HG02981 (cell line): ENCODE data around the gene SOWAHA.
"Not testable (repeated sequence)": the region's sequence is repeated elsewhere in the genome, so short reads cannot be mapped to it uniquely, and the experiment has no call there.

Experiments
- ATAC-seq: cut with Tn5 transposase; IDR thresholded peaks from one replicate; pipeline ENCODE4 v1.9.1; 2021; ENCODE audit warnings: mild to moderate bottlenecking, moderate library complexity; ENCODE audit not compliant: unreplicated experiment

SOWAHA gene

GRCh38 chr5:132777209-132778069 is 35.7 kb upstream of the SOWAHA start, which contains the start of gene SEPTIN8:
Gene SEPTIN8, minus strand, starts transcription at chr5:132777239. Its CDS starts 102 bp downstream, at chr5:132777137.
- peak; percentile 52 for ATAC-seq

DNA sequence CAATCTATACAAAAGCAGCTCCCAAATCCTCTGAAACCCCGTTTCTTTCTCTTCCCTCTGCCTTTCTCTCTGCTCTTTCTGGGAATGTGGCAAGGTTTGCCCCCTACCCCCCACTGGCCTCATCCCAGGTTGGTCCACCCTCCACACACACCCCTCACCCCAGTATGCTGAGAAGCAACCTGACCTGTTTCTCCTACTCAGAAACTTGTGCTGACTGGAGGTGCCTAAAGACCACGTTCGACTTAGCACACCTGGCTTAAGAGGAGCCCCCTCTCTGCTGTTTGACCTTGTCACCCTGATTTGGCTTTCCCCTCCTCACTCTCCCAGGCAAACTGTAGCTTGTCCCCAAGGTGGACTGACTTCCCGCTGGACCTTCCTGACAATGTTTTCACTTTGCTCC is 35.0 kb upstream of the SOWAHA start:
- no peak for ATAC-seq

DNA sequence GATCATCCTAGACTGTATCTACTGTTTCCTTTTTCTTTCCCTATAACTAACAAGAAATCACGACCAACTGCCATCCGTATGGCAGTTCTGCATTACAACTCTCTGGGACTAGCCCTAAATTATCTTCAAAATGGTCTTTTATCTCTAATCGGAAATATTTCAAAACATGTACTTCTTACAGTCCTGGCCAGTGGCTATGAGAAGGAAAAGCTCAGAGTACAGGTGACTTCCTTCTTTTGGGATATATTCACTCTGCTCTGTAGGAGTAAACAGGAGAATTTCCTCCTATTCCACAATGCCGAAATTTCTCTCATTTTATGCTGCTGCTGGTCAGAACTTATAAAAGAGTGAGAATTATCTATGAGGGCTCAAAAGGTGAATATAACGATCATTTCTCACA is 34.2 kb upstream of the SOWAHA start:
- ATAC-seq: no peak

DNA sequence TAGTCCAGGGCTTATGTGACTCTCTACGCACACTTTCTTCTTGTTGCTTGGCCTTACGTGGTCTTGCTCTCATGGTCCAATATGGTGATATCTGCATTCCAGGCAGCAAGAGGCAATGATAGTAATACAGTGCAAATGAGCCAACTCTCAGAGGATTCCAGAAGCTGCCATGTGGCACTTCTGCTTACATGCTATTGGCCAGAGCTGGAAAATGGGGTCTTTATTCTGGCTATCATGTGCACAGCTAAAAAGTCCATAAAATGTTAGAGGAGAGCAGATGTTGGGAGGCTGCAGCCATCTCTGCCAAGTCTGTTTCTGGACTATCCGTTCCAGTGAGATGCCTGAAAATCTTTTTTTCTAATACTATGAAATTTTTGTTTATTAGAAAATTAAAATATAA is 33.1 kb upstream of the SOWAHA start:
- ATAC-seq: no peak

GRCh38 chr5:132780577-132780976 is 32.5 kb upstream of the SOWAHA start:
- no peak for ATAC-seq

- ATAC-seq: no peak
These were observed 32.1 kb upstream of the SOWAHA start for GRCh38 chr5:132781029-132781428.

- ATAC-seq: no peak
These were observed 31.0 kb upstream of the SOWAHA start for GRCh38 chr5:132782101-132782500.

GRCh38 chr5:132785365-132785764 is 27.7 kb upstream of the SOWAHA start:
- ATAC-seq: no peak

- no peak for ATAC-seq
These were observed 27.2 kb upstream of the SOWAHA start for GRCh38 chr5:132785864-132786263.

DNA sequence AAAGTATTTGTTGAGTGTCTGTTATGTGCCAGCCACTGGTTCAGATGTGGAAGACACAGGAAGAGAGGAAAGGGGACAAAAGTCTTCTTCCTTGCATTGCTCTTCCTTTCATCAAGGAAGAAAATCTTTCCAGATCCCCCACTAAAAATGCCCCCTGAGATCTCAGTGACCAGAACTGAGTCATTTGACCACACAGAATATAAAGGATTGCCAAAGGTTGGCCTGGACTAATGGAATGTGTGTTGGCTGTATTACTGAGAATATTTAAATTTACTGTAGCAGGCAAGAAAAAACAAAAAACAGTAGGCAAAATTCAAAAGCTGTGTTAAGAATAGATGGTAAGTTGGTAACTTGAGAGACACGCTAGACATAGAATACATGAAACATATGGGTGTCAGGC is 26.0 kb upstream of the SOWAHA start:
- no peak for ATAC-seq

- no peak for ATAC-seq
These were observed 24.6 kb upstream of the SOWAHA start for GRCh38 chr5:132788508-132788907.

DNA sequence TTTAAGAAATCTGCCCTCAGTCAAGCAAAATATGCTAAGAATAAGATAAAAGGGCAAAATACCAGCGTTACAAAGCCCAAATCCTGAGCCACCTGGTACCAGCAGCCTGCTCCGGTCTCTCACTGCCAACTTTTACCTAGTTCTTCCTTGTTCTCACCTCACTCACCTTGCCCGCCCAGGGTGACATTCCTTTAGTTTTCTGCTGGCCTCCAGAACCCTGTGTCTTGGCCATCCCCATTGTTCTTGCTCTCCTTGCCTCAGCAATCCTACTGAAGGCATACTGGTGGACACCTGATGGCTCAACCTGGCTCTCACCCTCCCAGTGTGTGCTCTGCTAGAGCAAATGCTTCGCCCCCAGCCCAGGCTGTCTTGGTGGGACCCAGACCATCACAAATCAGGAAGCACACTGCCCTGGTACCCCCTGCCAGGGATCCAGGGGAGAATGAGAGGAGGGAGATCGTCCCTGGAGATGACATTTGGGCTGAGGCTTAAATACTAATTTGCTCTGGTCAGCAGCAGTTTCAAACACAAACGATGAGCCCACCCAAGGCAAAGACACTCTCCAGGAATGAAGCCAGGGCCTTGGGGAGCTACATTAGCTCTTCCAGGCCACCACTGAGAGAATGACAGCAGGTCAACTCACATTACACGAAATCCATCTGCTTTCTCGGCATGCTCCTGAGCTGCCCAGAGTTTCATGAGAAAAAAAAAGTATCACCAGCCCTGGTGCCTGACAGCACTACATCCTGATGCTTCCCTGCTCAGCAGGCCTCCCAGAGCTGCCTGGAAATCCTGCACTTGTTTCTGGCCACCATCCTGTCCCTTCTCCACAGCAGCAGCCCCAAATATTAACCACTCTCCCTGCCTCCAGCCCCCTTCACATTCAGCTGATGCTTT is 23.9 kb upstream of the SOWAHA start:
- no peak for ATAC-seq

GRCh38 chr5:132790201-132790865 is 22.8 kb upstream of the SOWAHA start:
- no peak for ATAC-seq

DNA sequence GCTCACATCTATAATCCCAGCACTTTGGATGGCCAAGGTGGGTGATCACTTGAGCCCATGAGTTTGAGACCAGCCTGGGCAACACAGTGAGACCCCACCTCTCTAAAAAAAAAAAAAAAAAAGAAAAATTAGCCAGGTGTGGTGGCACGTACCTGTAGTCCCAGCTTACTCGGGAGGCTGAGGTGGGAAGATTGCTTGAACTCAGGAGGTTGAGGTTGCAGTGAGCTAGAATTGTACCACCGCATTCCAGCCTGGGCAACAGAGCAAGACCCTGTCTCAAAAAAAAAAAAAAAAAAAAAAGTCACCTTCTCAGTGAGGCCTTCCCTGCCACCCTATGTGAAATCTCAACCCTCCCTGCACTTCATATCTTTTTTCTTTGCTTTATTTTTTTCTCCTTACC is 22.1 kb upstream of the SOWAHA start:
- ATAC-seq: no peak

DNA sequence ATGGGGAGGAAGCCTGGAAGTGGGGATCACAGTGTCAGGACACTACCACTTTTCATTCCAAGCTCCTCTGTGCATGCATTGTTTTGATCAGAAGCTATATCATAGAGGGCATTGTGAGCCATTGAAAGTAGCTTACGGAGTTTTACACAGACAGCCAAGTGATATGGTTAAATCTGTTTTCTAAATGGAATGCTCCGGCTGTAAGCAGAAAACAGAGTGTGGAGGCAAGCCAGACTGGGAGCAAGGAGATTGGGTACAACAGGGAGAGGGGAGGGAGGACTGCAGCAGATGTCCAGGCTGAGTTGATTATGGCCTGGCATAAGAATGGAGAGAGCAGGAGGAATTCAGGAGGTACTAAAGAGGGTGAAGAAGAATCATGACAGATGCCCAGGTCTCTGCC is 15.5 kb upstream of the SOWAHA start:
- no peak for ATAC-seq

- ATAC-seq: no peak
These were observed 13.7 kb upstream of the SOWAHA start for GRCh38 chr5:132799392-132799791.

DNA sequence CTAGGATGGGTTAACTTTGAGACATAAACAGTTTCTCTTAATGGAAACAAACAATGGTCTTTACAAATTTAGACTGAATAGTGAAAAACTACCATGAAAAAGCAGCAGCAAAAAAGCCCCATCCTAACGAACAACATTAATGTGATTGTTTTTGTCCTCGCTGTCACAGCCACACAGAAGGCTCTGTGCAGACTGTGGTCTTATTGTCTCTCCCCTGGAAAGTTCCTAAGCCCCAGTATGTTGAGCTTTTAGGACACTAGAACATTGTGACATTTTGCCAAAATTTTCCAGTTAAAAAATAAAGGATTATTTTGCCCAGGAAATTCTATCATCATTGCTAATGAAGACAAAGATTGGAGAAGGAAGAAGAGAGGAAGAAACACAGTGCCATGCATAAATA is 12.6 kb upstream of the SOWAHA start:
- ATAC-seq: no peak

- no peak for ATAC-seq
These were observed 10.9 kb upstream of the SOWAHA start for GRCh38 chr5:132802044-132802684.

- ATAC-seq: not testable (repeated sequence)
These were observed 10.4 kb upstream of the SOWAHA start for GRCh38 chr5:132802685-132803066.

GRCh38 chr5:132804219-132804618 is 8.9 kb upstream of the SOWAHA start:
- not testable (repeated sequence) for ATAC-seq

DNA sequence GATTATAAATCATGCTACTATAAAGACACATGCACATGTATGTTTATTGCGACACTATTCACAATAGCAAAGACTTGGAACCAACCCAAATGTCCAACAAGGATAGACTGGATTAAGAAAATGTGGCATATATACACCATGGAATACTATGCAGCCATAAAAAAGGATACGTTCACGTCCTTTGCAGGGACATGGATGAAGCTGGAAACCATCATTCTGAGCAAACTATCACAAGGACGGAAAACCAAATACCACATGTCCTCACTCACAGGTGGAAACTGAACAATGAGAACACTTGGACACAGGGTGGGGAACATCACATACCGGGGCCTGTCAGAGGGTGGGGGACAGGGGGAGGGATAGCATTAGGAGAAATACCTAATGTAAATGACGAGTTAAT is 7.2 kb upstream of the SOWAHA start:
- ATAC-seq: not testable (repeated sequence)
